ENCODE measurements around the gene GIT1. TPM values are rescaled to one million over a fixed set of nuclear protein-coding genes. Genes with fewer than 3 reads are reported as not detected.

GIT1 gene
- polyA plus RNA-seq, 1 donor from 2014 or later: 20.5 TPM

- Histone ChIP-seq H3K9me3 (ENCODE audit: low read length) (peaks cover 4% of the 10 kb centered on the region), H3K4me2 (ENCODE audit: low read length) (no peak overlapping the region), H3K9me2 (ENCODE audit: insufficient read depth, low read length) (no peaks in the 10 kb centered on the region), H3K36me3 (ENCODE audit: insufficient read depth, low read length) (peaks cover 10% of the 10 kb centered on the region), H3K27me3 (ENCODE audit: insufficient read depth, low read depth, low read length) (peaks cover 30% of the 10 kb centered on the region), H3K4me3 (ENCODE audit: low read length) (no peak overlapping the region), H3K9ac (ENCODE audit: low read length) (no peak overlapping the region), H3K27ac (ENCODE audit: low read length) (no peak overlapping the region), H3K79me2 (replicated peaks; ENCODE audit: insufficient read depth, low read length) (no peaks in the 10 kb centered on the region), H3F3A (ENCODE audit: insufficient read depth, low read length, poor library complexity, severe bottlenecking) (no peaks in the 10 kb centered on the region), H4K20me1 (ENCODE audit: insufficient read depth) (no peaks in the 10 kb centered on the region), H2AFZ (ENCODE audit: low read depth, low read length) (no peak overlapping the region)
- TF ChIP-seq EZH2 (IDR thresholded peaks at IDR 0.05; ENCODE audit: borderline replicate concordance, insufficient read depth, low read length, poor library complexity, severe bottlenecking) (no peak), MXI1 (conservative IDR thresholded peaks at IDR 0.05; ENCODE audit: poor library complexity, severe bottlenecking) (no peak), CTCF (IDR thresholded peaks at IDR 0.05; ENCODE audit: poor library complexity, severe bottlenecking) (no peak), EP300 (conservative IDR thresholded peaks at IDR 0.05; ENCODE audit: poor library complexity, severe bottlenecking) (no peak), RAD21 (conservative IDR thresholded peaks at IDR 0.05) (no peak)
These were observed 23.2 kb upstream of the GIT1 start for GRCh38 chr17:29612404-29613280.

- H4K20me1 ChIP-seq (ENCODE audit: insufficient read depth): no peaks in the 10 kb centered on the region
- no peaks in the 10 kb centered on the region for H3F3A ChIP-seq (ENCODE audit: insufficient read depth, low read length, poor library complexity, severe bottlenecking)
- peaks cover 4% of the 10 kb centered on the region for H3K9me3 ChIP-seq (ENCODE audit: low read length)
- no peak overlapping the region for H3K9ac ChIP-seq (ENCODE audit: low read length)
- H3K79me2 ChIP-seq (replicated peaks; ENCODE audit: insufficient read depth, low read length): peaks cover 2% of the 10 kb centered on the region
- no peak overlapping the region for H3K4me2 ChIP-seq (ENCODE audit: low read length)
- H3K27me3 ChIP-seq (ENCODE audit: insufficient read depth, low read depth, low read length): peaks cover 24% of the 10 kb centered on the region
- peaks cover 10% of the 10 kb centered on the region for H3K36me3 ChIP-seq (ENCODE audit: insufficient read depth, low read length)
- no peak overlapping the region for H2AFZ ChIP-seq (ENCODE audit: low read depth, low read length)
- no peaks in the 10 kb centered on the region for H3K9me2 ChIP-seq (ENCODE audit: insufficient read depth, low read length)
- no peak overlapping the region for H3K27ac ChIP-seq (ENCODE audit: low read length)
- TF ChIP-seq EZH2 (IDR thresholded peaks at IDR 0.05; ENCODE audit: borderline replicate concordance, insufficient read depth, low read length, poor library complexity, severe bottlenecking) (no peak), MXI1 (conservative IDR thresholded peaks at IDR 0.05; ENCODE audit: poor library complexity, severe bottlenecking) (no peak), SMC3 (conservative IDR thresholded peaks at IDR 0.05; ENCODE audit: poor library complexity) (no peak), RAD21 (conservative IDR thresholded peaks at IDR 0.05) (no peak), POLR2AphosphoS5 (IDR thresholded peaks at IDR 0.05) (no peak), EP300 (conservative IDR thresholded peaks at IDR 0.05; ENCODE audit: poor library complexity, severe bottlenecking) (no peak)
- TF ChIP-seq, protein P1, sequence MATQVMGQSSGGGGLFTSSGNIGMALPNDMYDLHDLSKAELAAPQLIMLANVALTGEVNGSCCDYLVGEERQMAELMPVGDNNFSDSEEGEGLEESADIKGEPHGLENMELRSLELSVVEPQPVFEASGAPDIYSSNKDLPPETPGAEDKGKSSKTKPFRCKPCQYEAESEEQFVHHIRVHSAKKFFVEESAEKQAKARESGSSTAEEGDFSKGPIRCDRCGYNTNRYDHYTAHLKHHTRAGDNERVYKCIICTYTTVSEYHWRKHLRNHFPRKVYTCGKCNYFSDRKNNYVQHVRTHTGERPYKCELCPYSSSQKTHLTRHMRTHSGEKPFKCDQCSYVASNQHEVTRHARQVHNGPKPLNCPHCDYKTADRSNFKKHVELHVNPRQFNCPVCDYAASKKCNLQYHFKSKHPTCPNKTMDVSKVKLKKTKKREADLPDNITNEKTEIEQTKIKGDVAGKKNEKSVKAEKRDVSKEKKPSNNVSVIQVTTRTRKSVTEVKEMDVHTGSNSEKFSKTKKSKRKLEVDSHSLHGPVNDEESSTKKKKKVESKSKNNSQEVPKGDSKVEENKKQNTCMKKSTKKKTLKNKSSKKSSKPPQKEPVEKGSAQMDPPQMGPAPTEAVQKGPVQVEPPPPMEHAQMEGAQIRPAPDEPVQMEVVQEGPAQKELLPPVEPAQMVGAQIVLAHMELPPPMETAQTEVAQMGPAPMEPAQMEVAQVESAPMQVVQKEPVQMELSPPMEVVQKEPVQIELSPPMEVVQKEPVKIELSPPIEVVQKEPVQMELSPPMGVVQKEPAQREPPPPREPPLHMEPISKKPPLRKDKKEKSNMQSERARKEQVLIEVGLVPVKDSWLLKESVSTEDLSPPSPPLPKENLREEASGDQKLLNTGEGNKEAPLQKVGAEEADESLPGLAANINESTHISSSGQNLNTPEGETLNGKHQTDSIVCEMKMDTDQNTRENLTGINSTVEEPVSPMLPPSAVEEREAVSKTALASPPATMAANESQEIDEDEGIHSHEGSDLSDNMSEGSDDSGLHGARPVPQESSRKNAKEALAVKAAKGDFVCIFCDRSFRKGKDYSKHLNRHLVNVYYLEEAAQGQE (IDR thresholded peaks at IDR 0.05; ENCODE audit: borderline replicate concordance): no peak
- no peak overlapping the region for H3K4me3 ChIP-seq (ENCODE audit: low read length)
These were observed 22.6 kb upstream of the GIT1 start for GRCh38 chr17:29612094-29612403.

Measured in neural cell (in vitro differentiated cells).